HL-60 (cell line): ENCODE measurements around the gene CCDC192.

Experiments
- DNase-seq, 2 experiments: peaks; one replicate each; pipeline ENCODE4 v3.0.0-alpha.2; 2010 to 2020; ENCODE audit warnings: low read depth in 1 of 2, low spot score in 1 of 2
- H3K27ac ChIP-seq: fragments of 250-450 bp; sonication (Bioruptor Pico); replicated peaks from 2 replicates; pipeline ENCODE4 v1.5.1; 2020; ENCODE audit warnings: mild to moderate bottlenecking, moderate library complexity
- H3K27me3 ChIP-seq: fragments of 250-450 bp; sonication (Bioruptor Pico); 2 replicates; pipeline ENCODE4 v1.5.1; 2021; ENCODE audit warnings: mild to moderate bottlenecking, moderate library complexity; ENCODE audit not compliant: insufficient read depth, poor library complexity, severe bottlenecking
- H3K4me3 ChIP-seq: replicated peaks from 2 replicates; pipeline ENCODE4 v1.5.1; 2011; ENCODE audit warnings: mild to moderate bottlenecking, control low read depth, low read length; ENCODE audit not compliant: insufficient read depth
- CTCF ChIP-seq: IDR thresholded peaks from one replicate; pipeline ENCODE4 v1.5.1; 2011; ENCODE audit warnings: low read length, control low read depth, inconsistent platforms; ENCODE audit not compliant: insufficient read depth
- GABPA ChIP-seq: IDR thresholded peaks from 2 replicates; pipeline ENCODE4 v1.6.1; 2012; ENCODE audit warnings: low read depth
- POLR2AphosphoS5 ChIP-seq: IDR thresholded peaks from 2 replicates; pipeline ENCODE4 v1.6.1; 2012; ENCODE audit warnings: low read depth
- REST ChIP-seq: IDR thresholded peaks from 2 replicates; pipeline ENCODE4 v1.6.1; 2012; ENCODE audit warnings: low read depth; ENCODE audit not compliant: insufficient replicate concordance
- SPI1 ChIP-seq: IDR thresholded peaks from 2 replicates; pipeline ENCODE4 v1.6.1; 2012; ENCODE audit warnings: low read depth, mild to moderate bottlenecking, borderline replicate concordance

CCDC192 gene

GRCh38 chr5:127793052-127793451, 89.9 kb downstream of the CCDC192 start:
- no peak overlapping the region for H3K27ac ChIP-seq
- no peak overlapping the region for H3K4me3 ChIP-seq
- H3K27me3 ChIP-seq: no peaks in the 10 kb centered on the region
- TF ChIP-seq CTCF (no peak), POLR2AphosphoS5 (no peak), SPI1 (no peak)
- DNase-seq: no peak

GRCh38 chr5:127793879-127794278, 90.7 kb downstream of the CCDC192 start:
- TF ChIP-seq GABPA (no peak), SPI1 (no peak), REST (no peak), CTCF (no peak), POLR2AphosphoS5 (no peak)
- DNase-seq: no peak
- Histone ChIP-seq H3K4me3 (no peak overlapping the region), H3K27me3 (no peaks in the 10 kb centered on the region), H3K27ac (no peak overlapping the region)

GRCh38 chr5:127796211-127796610, 93.0 kb downstream of the CCDC192 start:
- TF ChIP-seq GABPA (no peak), POLR2AphosphoS5 (no peak), CTCF (no peak), SPI1 (no peak), REST (no peak)
- DNase-seq: no peak
- no peaks in the 10 kb centered on the region for H3K27me3 ChIP-seq
- no peak overlapping the region for H3K4me3 ChIP-seq
- H3K27ac ChIP-seq: no peak overlapping the region

- Histone ChIP-seq H3K4me3 (no peak overlapping the region), H3K27me3 (no peaks in the 10 kb centered on the region), H3K27ac (no peak overlapping the region)
- TF ChIP-seq GABPA: no peak
- TF ChIP-seq CTCF: no peak
- TF ChIP-seq SPI1: no peak
- no peak for TF ChIP-seq POLR2AphosphoS5
- TF ChIP-seq REST: no peak
- no peak for DNase-seq
Observed at GRCh38 chr5:127799293-127799905, 96.2 kb downstream of the CCDC192 start.
